Naive thymus-derived CD8-positive, alpha-beta T cell (primary cell): Measurements from ENCODE around the gene RALGPS1. TPM values are rescaled to one million over a fixed set of nuclear protein-coding genes. Genes with fewer than 3 reads are reported as not detected.
A peak's percentile ranks its signal among the peaks of the same experiment; 100 is the strongest.

Source experiments
- ATAC-seq, 2 donors: fragments of 150-1000 bp; cut with Tn5 transposase in 1 of 2; sonication (Bioruptor Pico), chemical (Tn5 transposase) in 1 of 2; 1 replicate in 1 of 2; 2 replicates in 1 of 2; pipeline ENCODE4 v1.10.0; 2021; ENCODE audit warnings: mild to moderate bottlenecking in 2 of 2, moderate library complexity in 2 of 2
- POLR2A ChIA-PET: fragments of 350-600 bp; sonication (Branson Sonifier 250); formaldehyde crosslinking; loops from one replicate; lab custom pipeline; 2021; ENCODE audit warnings: antibody characterized with exemption; lab: Charles Lee
- DNase-seq, 10 donors: peaks; one replicate each; pipeline versions ENCODE4 v3.0.0 to v3.0.0-alpha.2; 2020 to 2022
- H3K27ac Mint-ChIP-seq, 10 donors: one replicate each; pipeline ENCODE4 v1.8.0; 2020 to 2022; ENCODE audit warnings: mild to moderate bottlenecking in 10 of 10, mixed read lengths in 10 of 10, moderate library complexity in 4 of 10, inconsistent platforms in 1 of 10
- H3K27me3 Mint-ChIP-seq, 5 donors: one replicate each; pipeline ENCODE4 v1.8.0; 2021 to 2022; ENCODE audit warnings: mixed read lengths in 5 of 5
- H3K36me3 Mint-ChIP-seq, 3 donors: one replicate each; pipeline ENCODE4 v1.8.0; 2020 to 2022; ENCODE audit warnings: mixed read lengths in 3 of 3, mild to moderate bottlenecking in 2 of 3, inconsistent platforms in 1 of 3
- H3K4me1 Mint-ChIP-seq, 4 donors: one replicate each; pipeline ENCODE4 v1.8.0; 2021 to 2022; ENCODE audit warnings: mixed read lengths in 4 of 4
- H3K4me3 Mint-ChIP-seq, 10 donors: one replicate each; pipeline ENCODE4 v1.8.0; 2020 to 2022; ENCODE audit warnings: mild to moderate bottlenecking in 10 of 10, mixed read lengths in 10 of 10, moderate library complexity in 6 of 10, inconsistent platforms in 1 of 10
- H3K9me3 Mint-ChIP-seq, 9 donors: one replicate each; pipeline ENCODE4 v1.8.0; 2020 to 2022; ENCODE audit warnings: mixed read lengths in 9 of 9, mild to moderate bottlenecking in 3 of 9, inconsistent platforms in 1 of 9, moderate library complexity in 1 of 9
- polyA plus RNA-seq, 3 donors: library from polyadenylated mRNA; unstranded; fragments of 300-500 nt; fragmentation: Illumina TruSeq; gene quantifications; one replicate each; pipeline ENCODE4 v1.2.3, GENCODE V29; 2021
- total RNA-seq, 8 experiments: library from RNA in 2 of 8; stranded (reverse) in 2 of 8; gene quantifications; one replicate each; pipeline ENCODE4 v1.2.3 and lab custom pipeline; 2021 to 2026

RALGPS1 gene
- total and polyA plus RNA-seq, 5 experiments from 2014 or later = 0.83 to 6.4 (median 1.8) TPM

GRCh38 chr9:126882746-126883145 lies 31.8 kb upstream of the RALGPS1 start:
- DNase-seq (no peak), ATAC-seq (no peak)
- Mint-ChIP-seq H3K27me3 (no peaks in the 10 kb centered on the region), H3K4me1 (peaks cover 2 to 11% (median 4%) of the 10 kb centered on the region in 4 donors), H3K27ac (no peak overlapping the region), H3K9me3 (no peaks in the 10 kb centered on the region), H3K36me3 (peaks cover 0 to 49% (median 25%) of the 10 kb centered on the region in 3 donors), H3K4me3 (no peak overlapping the region)
- POLR2A ChIA-PET = no interaction called here

- DNase-seq = no peak
- POLR2A ChIA-PET = no interaction called here
- peaks cover 0 to 49% (median 25%) of the 10 kb centered on the region in 3 donors for H3K36me3 Mint-ChIP-seq
These were observed 30.9 kb upstream of the RALGPS1 start for GRCh38 chr9:126883636-126884035.

GRCh38 chr9:126885131-126885641 lies 29.4 kb upstream of the RALGPS1 start:
- H3K27ac Mint-ChIP-seq = no peak overlapping the region
- POLR2A ChIA-PET = no interaction called here
- ATAC-seq = no peak

More at GRCh38 chr9:126883636-126884035, 30.9 kb upstream of the RALGPS1 start:
- Mint-ChIP-seq H3K27ac (no peak overlapping the region), H3K4me1 (peaks cover 0 to 8% (median 2%) of the 10 kb centered on the region in 4 donors), H3K9me3 (no peaks in the 10 kb centered on the region), H3K4me3 (no peak overlapping the region), H3K27me3 (no peaks in the 10 kb centered on the region)
- no peak for ATAC-seq

GRCh38 chr9:126886034-126886822 lies 28.4 kb upstream of the RALGPS1 start:
- no peak overlapping the region for H3K4me3 Mint-ChIP-seq
- DNase-seq = no peak
- H3K4me1 Mint-ChIP-seq = peaks cover 0 to 2% (median 0%) of the 10 kb centered on the region in 4 donors
- POLR2A ChIA-PET = no interaction called here
- peaks cover 0 to 25% (median 10%) of the 10 kb centered on the region in 3 donors for H3K36me3 Mint-ChIP-seq
- no peak for ATAC-seq
- H3K27ac Mint-ChIP-seq = peak overlapping the region in 1 of 10 donors; percentile 69
- H3K9me3 Mint-ChIP-seq = no peaks in the 10 kb centered on the region
- no peaks in the 10 kb centered on the region for H3K27me3 Mint-ChIP-seq

More at GRCh38 chr9:126885131-126885641, 29.4 kb upstream of the RALGPS1 start:
- H3K36me3 Mint-ChIP-seq = peaks cover 0 to 35% (median 17%) of the 10 kb centered on the region in 3 donors
- H3K9me3 Mint-ChIP-seq = no peaks in the 10 kb centered on the region
- no peak overlapping the region for H3K4me3 Mint-ChIP-seq
- H3K27me3 Mint-ChIP-seq = no peaks in the 10 kb centered on the region
- no peak for DNase-seq
- H3K4me1 Mint-ChIP-seq = peaks cover 0 to 2% (median 0%) of the 10 kb centered on the region in 4 donors

DNA sequence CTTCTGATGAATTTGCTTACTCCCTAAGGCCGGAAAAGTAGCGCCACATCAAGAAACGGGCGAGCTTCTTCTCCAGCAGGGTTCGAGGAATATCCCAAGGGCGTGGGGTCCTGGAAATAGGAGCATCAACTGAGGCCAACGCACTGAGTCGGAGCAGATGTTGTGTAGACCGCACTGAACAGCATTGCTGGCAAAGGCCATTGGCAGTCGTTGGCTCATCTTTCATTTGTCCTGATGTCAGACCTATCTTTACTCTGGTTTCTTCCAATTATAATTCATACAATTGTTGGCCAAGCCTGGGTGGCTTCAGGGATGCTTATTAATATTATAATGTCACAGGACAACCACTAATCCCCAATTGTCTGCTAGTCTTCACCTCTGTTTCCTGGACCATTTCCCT lies 27.7 kb upstream of the RALGPS1 start:
- POLR2A ChIA-PET = no interaction called here
- DNase-seq (no peak), ATAC-seq (no peak)
- H3K4me1 Mint-ChIP-seq = peaks cover 0 to 2% (median 0%) of the 10 kb centered on the region in 4 donors
- H3K4me3 Mint-ChIP-seq = no peak overlapping the region
- peaks cover 0 to 22% (median 8%) of the 10 kb centered on the region in 3 donors for H3K36me3 Mint-ChIP-seq
- no peaks in the 10 kb centered on the region for H3K27me3 Mint-ChIP-seq
- no peak overlapping the region for H3K27ac Mint-ChIP-seq
- no peaks in the 10 kb centered on the region for H3K9me3 Mint-ChIP-seq

DNA sequence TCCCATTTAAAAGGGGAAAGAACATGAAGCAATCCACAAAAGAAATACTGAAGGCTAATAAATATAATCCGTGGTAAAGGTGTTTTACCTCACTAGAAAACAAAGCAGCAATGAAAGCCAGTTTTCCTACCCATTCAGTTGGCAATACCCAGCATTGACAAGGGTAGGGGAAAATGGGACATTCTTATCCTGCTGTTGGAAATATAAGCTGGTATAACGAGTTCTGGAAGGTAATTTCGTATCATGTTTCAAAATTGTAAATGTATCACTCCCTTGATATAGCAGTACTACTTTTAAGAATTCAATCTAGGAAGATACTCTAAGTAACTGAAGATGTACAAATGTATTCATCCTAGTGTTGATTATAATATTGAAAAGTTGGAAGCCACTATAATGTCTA lies 22.9 kb upstream of the RALGPS1 start:
- Mint-ChIP-seq H3K4me1 (peaks cover 0 to 2% (median 0%) of the 10 kb centered on the region in 4 donors), H3K27ac (no peak overlapping the region), H3K36me3 (no peaks in the 10 kb centered on the region), H3K9me3 (no peaks in the 10 kb centered on the region), H3K4me3 (no peak overlapping the region), H3K27me3 (peaks cover 0 to 9% (median 4%) of the 10 kb centered on the region in 5 donors)
- POLR2A ChIA-PET = no interaction called here
- DNase-seq (no peak), ATAC-seq (no peak)

GRCh38 chr9:126893079-126893478 lies 21.5 kb upstream of the RALGPS1 start:
- Mint-ChIP-seq H3K27me3 (peaks cover 4 to 17% (median 12%) of the 10 kb centered on the region in 5 donors), H3K36me3 (peaks cover 0 to 2% (median 0%) of the 10 kb centered on the region in 3 donors), H3K4me1 (peaks cover 0 to 2% (median 0%) of the 10 kb centered on the region in 4 donors), H3K27ac (no peak overlapping the region), H3K4me3 (no peak overlapping the region), H3K9me3 (no peaks in the 10 kb centered on the region)
- POLR2A ChIA-PET = no interaction called here
- DNase-seq = no peak
- ATAC-seq = no peak

- POLR2A ChIA-PET = no interaction called here
- Mint-ChIP-seq H3K9me3 (peaks cover 0 to 2% (median 0%) of the 10 kb centered on the region in 9 donors), H3K4me1 (peaks cover 0 to 2% (median 0%) of the 10 kb centered on the region in 4 donors), H3K27ac (peak overlapping the region in 1 of 10 donors; percentile 5), H3K4me3 (peak overlapping the region in 1 of 10 donors; percentile 8), H3K36me3 (peaks cover 0 to 2% (median 0%) of the 10 kb centered on the region in 3 donors), H3K27me3 (peaks cover 4 to 17% (median 12%) of the 10 kb centered on the region in 5 donors)
- ATAC-seq (no peak), DNase-seq (no peak)
These were observed 20.5 kb upstream of the RALGPS1 start for GRCh38 chr9:126894052-126894603.

DNA sequence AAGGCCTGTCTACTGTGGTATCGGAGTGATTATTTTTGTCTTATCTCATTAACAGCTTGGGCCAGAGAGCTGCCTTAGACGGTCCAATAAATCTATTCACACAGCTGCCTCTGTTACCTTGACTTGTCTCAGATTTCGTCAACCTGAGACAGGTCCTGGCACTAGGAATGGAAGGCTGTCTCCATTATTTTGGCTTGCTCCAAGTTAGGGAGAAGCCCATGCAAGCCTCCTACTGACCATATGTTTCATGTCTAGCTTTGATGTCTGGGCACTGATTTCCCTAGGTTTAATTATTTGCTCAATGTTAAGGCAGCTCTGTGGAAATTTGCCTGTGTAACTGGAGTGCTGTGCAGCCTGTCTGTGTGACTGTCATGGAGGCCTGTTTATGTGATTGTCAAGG lies 12.4 kb upstream of the RALGPS1 start:
- ATAC-seq (no peak), DNase-seq (no peak)
- POLR2A ChIA-PET = no interaction called here
- no peaks in the 10 kb centered on the region for H3K4me1 Mint-ChIP-seq
- H3K4me3 Mint-ChIP-seq = no peak overlapping the region
- H3K9me3 Mint-ChIP-seq = peaks cover 0 to 17% (median 9%) of the 10 kb centered on the region in 9 donors
- H3K27ac Mint-ChIP-seq = no peak overlapping the region
- peaks cover 2 to 15% (median 9%) of the 10 kb centered on the region in 5 donors for H3K27me3 Mint-ChIP-seq
- H3K36me3 Mint-ChIP-seq = peaks cover 0 to 9% (median 9%) of the 10 kb centered on the region in 3 donors

GRCh38 chr9:126904586-126904985 lies 10.0 kb upstream of the RALGPS1 start:
- Mint-ChIP-seq H3K27me3 (peaks cover 3 to 20% (median 12%) of the 10 kb centered on the region in 5 donors), H3K27ac (no peak overlapping the region), H3K9me3 (peaks cover 0 to 17% (median 9%) of the 10 kb centered on the region in 9 donors), H3K4me1 (no peaks in the 10 kb centered on the region), H3K36me3 (peaks cover 0 to 9% (median 9%) of the 10 kb centered on the region in 3 donors), H3K4me3 (no peak overlapping the region)
- DNase-seq (no peak), ATAC-seq (no peak)
- POLR2A ChIA-PET = interaction anchor here (1.2 kb wide), 1 partner anchor 13 kb away, joined by 3 read pairs; no protein-coding TSS in a partner anchor

DNA sequence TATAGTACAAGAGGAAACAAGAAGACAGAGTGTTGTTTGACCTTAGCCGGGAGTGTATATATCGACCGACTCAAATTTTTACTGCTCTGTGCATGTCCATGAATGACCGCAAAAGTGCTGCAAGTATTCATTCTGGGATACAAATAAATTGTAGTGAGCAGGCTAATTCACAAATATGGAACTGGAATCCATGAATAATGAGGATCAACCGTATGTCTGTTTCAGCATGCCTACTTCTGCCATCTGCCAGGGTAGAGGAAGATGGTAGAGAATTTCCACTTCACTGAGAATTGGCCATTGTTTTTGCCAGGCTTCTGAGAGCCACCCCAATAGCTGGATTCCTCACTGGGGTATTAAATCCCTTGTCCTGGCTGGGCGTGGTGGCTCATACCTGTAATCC lies 8.5 kb upstream of the RALGPS1 start:
- Mint-ChIP-seq H3K4me1 (no peaks in the 10 kb centered on the region), H3K27me3 (peaks cover 3 to 20% (median 12%) of the 10 kb centered on the region in 5 donors), H3K27ac (no peak overlapping the region), H3K36me3 (peaks cover 0 to 7% (median 7%) of the 10 kb centered on the region in 3 donors), H3K4me3 (no peak overlapping the region), H3K9me3 (peaks cover 0 to 15% (median 6%) of the 10 kb centered on the region in 9 donors)
- ATAC-seq (no peak), DNase-seq (no peak)
- POLR2A ChIA-PET = no interaction called here

DNA sequence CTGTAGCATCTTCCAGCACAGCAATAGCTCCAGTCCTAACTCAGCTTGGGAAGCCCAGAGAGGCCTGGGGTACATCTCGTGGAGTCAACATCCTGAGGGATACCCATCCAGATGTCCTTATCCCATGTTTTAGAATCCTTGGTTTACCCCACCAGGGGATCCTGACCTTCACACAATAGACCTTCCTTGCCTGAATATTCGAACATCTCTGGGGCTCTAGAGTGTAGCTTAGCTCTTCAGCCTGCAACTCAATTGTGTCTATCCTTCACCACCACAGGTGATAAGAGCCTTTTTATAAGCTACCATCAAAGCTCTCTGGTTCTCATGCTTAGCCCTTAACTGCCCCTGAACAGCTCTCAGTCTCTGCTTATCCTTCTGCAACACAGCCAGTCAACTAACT lies 7.5 kb upstream of the RALGPS1 start:
- no peaks in the 10 kb centered on the region for H3K4me1 Mint-ChIP-seq
- no peak overlapping the region for H3K4me3 Mint-ChIP-seq
- no peak overlapping the region for H3K27ac Mint-ChIP-seq
- no peaks in the 10 kb centered on the region for H3K36me3 Mint-ChIP-seq
- ATAC-seq (no peak), DNase-seq (no peak)
- peaks cover 0 to 8% (median 0%) of the 10 kb centered on the region in 9 donors for H3K9me3 Mint-ChIP-seq
- H3K27me3 Mint-ChIP-seq = peaks cover 3 to 20% (median 12%) of the 10 kb centered on the region in 5 donors
- POLR2A ChIA-PET = interaction anchor here (0.6 kb wide), 1 partner anchor 9 kb away, joined by 3 read pairs; no protein-coding TSS in a partner anchor
